ENCODE measurements around the gene TBPL1.
"Not testable (repeated sequence)": the region's sequence is repeated elsewhere in the genome, so short reads cannot be mapped to it uniquely, and the experiment has no call there.

The TBPL1 gene

GRCh38 chr6:133919362-133919761 is 33.7 kb upstream of the TBPL1 start:
- TF ChIP-seq CTCF (IDR thresholded peaks at IDR 0.05; ENCODE audit: control insufficient read depth, extremely low read depth, insufficient read depth): no peak
- no peak for DNase-seq (ENCODE audit: low read depth)
- H3K4me3 ChIP-seq (ENCODE audit: low read depth, low read length): no peak overlapping the region

- DNase-seq (ENCODE audit: low read depth): peak; percentile 35
- H3K4me3 ChIP-seq (ENCODE audit: low read depth, low read length): no peak overlapping the region
- peak; percentile 80 for TF ChIP-seq CTCF (IDR thresholded peaks at IDR 0.05; ENCODE audit: control insufficient read depth, extremely low read depth, insufficient read depth)
Observed at GRCh38 chr6:133921249-133921859, 31.7 kb upstream of the TBPL1 start.

- no peak overlapping the region for H3K4me3 ChIP-seq (ENCODE audit: low read depth, low read length)
- peak; percentile 85 for TF ChIP-seq CTCF (IDR thresholded peaks at IDR 0.05; ENCODE audit: control insufficient read depth, extremely low read depth, insufficient read depth)
- DNase-seq (ENCODE audit: low read depth): peak; percentile 68
Observed at GRCh38 chr6:133923938-133924593, 29.0 kb upstream of the TBPL1 start.

GRCh38 chr6:133931221-133931620 is 21.8 kb upstream of the TBPL1 start:
- H3K4me3 ChIP-seq (ENCODE audit: low read depth, low read length); DNase-seq (ENCODE audit: low read depth): not testable (repeated sequence)

GRCh38 chr6:133936352-133936751 is 16.7 kb upstream of the TBPL1 start:
- H3K4me3 ChIP-seq (ENCODE audit: low read depth, low read length); DNase-seq (ENCODE audit: low read depth): not testable (repeated sequence)

- TF ChIP-seq CTCF (IDR thresholded peaks at IDR 0.05; ENCODE audit: control insufficient read depth, extremely low read depth, insufficient read depth): no peak
- DNase-seq (ENCODE audit: low read depth): no peak
- H3K4me3 ChIP-seq (ENCODE audit: low read depth, low read length): no peak overlapping the region
Observed at GRCh38 chr6:133937909-133938308, 15.1 kb upstream of the TBPL1 start.

GRCh38 chr6:133938533-133938932 is 14.5 kb upstream of the TBPL1 start:
- DNase-seq (ENCODE audit: low read depth): no peak
- TF ChIP-seq CTCF (IDR thresholded peaks at IDR 0.05; ENCODE audit: control insufficient read depth, extremely low read depth, insufficient read depth): no peak
- no peak overlapping the region for H3K4me3 ChIP-seq (ENCODE audit: low read depth, low read length)

All from LNCaP clone FGC (cell line).